Astrocyte (in vitro differentiated cells and primary cell): ENCODE measurements around the gene MPP3.

Experiments
- CTCF ChIP-seq: IDR thresholded peaks from 2 replicates; pipeline ENCODE4 v1.5.1; 2011; ENCODE audit warnings: low read depth, mild to moderate bottlenecking, inconsistent platforms, low read length, moderate library complexity; ENCODE audit not compliant: insufficient read depth
- EZH2 ChIP-seq: IDR thresholded peaks from 2 replicates; pipeline ENCODE4 v1.6.1; 2012; ENCODE audit warnings: mild to moderate bottlenecking, low read length, inconsistent platforms; ENCODE audit not compliant: insufficient read depth

GRCh38 chr17:43767053-43767712, 65.8 kb downstream of the MPP3 start:
- TF ChIP-seq CTCF, result no peak
- no peak for TF ChIP-seq EZH2
